KMS-11 (cell line): Measurements from ENCODE around the gene OGN.

ENCODE experiments used
- H2AFZ ChIP-seq: fragments of 200-600 bp; sonication (generic); 2 replicates; pipeline ENCODE4 v1.6.1; 2016; ENCODE audit warnings: antibody characterized with exemption, mixed run types, low read depth
- H3K27ac ChIP-seq: fragments of 200-600 bp; sonication (generic); 2 replicates; pipeline ENCODE4 v1.6.1; 2016; ENCODE audit warnings: mild to moderate bottlenecking, mixed run types
- H3K27me3 ChIP-seq: fragments of 200-600 bp; sonication (generic); 2 replicates; pipeline ENCODE4 v1.6.1; 2017; ENCODE audit warnings: mild to moderate bottlenecking, low read depth, mixed run types, moderate library complexity; ENCODE audit not compliant: insufficient read depth
- H3K36me3 ChIP-seq: fragments of 200-600 bp; sonication (generic); 2 replicates; pipeline ENCODE4 v1.6.1; 2017; ENCODE audit warnings: mild to moderate bottlenecking, mixed run types; ENCODE audit not compliant: insufficient read depth
- H3K4me1 ChIP-seq: fragments of 200-600 bp; sonication (generic); 2 replicates; pipeline ENCODE4 v1.6.1; 2016; ENCODE audit warnings: mild to moderate bottlenecking, low read depth, mixed run types; ENCODE audit not compliant: poor library complexity, severe bottlenecking
- H3K4me2 ChIP-seq: fragments of 200-600 bp; sonication (generic); 2 replicates; pipeline ENCODE4 v1.7.0; 2016; ENCODE audit warnings: mild to moderate bottlenecking, mixed run types
- H3K4me3 ChIP-seq: fragments of 200-600 bp; sonication (generic); IDR thresholded peaks from 2 replicates; pipeline ENCODE4 v1.6.1; 2017; ENCODE audit warnings: low read depth, low read length, mixed read lengths; ENCODE audit not compliant: insufficient read depth
- H3K79me2 ChIP-seq: fragments of 200-600 bp; sonication (generic); 2 replicates; pipeline ENCODE4 v1.6.1; 2016; ENCODE audit warnings: low read depth, mixed run types; ENCODE audit not compliant: insufficient read depth
- H3K9ac ChIP-seq: fragments of 200-600 bp; sonication (generic); 2 replicates; pipeline ENCODE4 v1.6.1; 2016; ENCODE audit warnings: mild to moderate bottlenecking, mixed run types
- H4K20me1 ChIP-seq: fragments of 200-600 bp; sonication (generic); 2 replicates; pipeline ENCODE4 v1.6.1; 2016; ENCODE audit warnings: mild to moderate bottlenecking, mixed run types; ENCODE audit not compliant: insufficient read depth
- TF ChIP-seq, protein P1 (sequence below): fragments of 200-600 bp; sonication (generic); conservative IDR thresholded peaks from 2 replicates; pipeline ENCODE4 v1.6.1; 2017; ENCODE audit warnings: low read depth, mild to moderate bottlenecking, antibody characterized with exemption, low read length, moderate library complexity, mixed read lengths

The OGN gene

DNA sequence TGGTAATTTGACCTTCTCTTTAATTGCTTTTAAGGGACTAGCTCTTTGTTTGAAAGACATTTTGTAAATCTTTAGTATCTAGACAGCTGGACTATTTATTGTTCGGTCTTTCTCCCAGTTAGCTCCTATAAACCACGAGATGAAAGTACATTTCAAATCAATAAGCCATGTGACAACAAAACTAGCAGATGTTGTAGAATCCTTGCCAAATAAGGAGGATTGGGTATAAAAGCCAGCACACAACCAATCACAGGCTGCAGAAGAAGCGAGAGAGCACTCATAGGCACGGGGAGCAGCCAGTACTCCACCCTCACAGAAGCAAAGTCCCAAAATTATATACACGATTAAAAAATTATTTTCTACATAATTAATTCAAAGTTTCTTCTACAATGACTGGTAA is 28.0 kb upstream of the OGN start:
- Histone ChIP-seq H4K20me1 (no peaks in the 10 kb centered on the region), H3K36me3 (no peaks in the 10 kb centered on the region), H3K79me2 (no peaks in the 10 kb centered on the region), H2AFZ (no peak overlapping the region), H3K27ac (no peak overlapping the region), H3K9ac (no peak overlapping the region), H3K4me1 (no peaks in the 10 kb centered on the region), H3K4me3 (no peak overlapping the region), H3K4me2 (no peak overlapping the region), H3K27me3 (no peaks in the 10 kb centered on the region)
- TF ChIP-seq, protein P1, sequence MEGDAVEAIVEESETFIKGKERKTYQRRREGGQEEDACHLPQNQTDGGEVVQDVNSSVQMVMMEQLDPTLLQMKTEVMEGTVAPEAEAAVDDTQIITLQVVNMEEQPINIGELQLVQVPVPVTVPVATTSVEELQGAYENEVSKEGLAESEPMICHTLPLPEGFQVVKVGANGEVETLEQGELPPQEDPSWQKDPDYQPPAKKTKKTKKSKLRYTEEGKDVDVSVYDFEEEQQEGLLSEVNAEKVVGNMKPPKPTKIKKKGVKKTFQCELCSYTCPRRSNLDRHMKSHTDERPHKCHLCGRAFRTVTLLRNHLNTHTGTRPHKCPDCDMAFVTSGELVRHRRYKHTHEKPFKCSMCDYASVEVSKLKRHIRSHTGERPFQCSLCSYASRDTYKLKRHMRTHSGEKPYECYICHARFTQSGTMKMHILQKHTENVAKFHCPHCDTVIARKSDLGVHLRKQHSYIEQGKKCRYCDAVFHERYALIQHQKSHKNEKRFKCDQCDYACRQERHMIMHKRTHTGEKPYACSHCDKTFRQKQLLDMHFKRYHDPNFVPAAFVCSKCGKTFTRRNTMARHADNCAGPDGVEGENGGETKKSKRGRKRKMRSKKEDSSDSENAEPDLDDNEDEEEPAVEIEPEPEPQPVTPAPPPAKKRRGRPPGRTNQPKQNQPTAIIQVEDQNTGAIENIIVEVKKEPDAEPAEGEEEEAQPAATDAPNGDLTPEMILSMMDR: no peak

DNA sequence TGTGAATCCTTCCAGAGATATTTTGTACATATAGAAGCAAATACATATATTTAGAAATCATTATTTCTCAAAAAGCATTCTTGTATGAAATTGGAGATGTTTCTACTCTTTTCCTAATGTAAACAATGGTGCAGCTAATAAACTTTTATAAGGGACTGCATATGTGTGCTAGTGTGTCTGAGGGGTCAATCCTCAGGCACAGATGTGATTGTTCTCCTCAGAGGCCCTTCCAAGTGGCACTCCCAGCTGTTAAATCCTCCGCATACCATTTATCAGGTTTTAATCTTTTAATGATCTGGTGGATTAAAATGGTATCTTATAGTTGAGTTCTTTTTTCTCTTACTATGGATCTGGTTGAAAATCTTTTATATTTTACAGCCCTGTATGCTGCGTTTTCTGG is 25.5 kb upstream of the OGN start:
- no peak overlapping the region for H3K9ac ChIP-seq
- TF ChIP-seq, protein P1: no peak
- no peak overlapping the region for H2AFZ ChIP-seq
- H3K27me3 ChIP-seq: no peaks in the 10 kb centered on the region
- no peaks in the 10 kb centered on the region for H3K4me1 ChIP-seq
- H3K27ac ChIP-seq: no peak overlapping the region
- H3K36me3 ChIP-seq: no peaks in the 10 kb centered on the region
- no peaks in the 10 kb centered on the region for H4K20me1 ChIP-seq
- no peak overlapping the region for H3K4me2 ChIP-seq
- H3K79me2 ChIP-seq: no peaks in the 10 kb centered on the region
- no peak overlapping the region for H3K4me3 ChIP-seq

DNA sequence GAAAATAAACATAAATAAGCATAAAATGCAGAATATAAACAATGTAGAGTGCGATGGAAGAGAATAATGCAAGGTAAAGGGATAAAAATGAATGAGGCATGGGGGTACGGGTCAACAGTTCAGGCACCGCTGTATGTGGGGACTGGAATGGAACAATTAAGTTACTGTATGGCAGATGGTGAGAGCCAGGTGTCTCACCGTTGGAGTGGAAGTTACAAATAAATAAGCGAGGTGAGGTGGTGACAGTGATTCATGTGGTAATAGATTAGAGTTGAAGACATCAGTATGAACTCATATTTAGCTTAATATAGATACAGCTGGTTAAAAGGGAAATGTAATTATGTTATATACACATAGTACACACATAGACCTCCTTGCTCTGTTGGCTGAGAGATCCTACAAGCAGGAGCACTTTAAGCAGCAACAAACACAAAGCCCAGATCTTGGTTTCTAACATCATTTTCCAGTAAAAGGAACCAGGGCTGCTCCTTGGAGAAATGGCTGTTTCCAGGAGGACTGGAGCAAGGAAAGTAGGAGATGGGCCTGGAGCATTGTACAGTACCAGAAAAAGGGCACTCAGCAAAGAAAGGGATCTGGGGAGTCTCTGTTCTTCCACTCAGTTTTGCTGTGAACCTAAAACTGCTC is 22.2 kb upstream of the OGN start:
- H4K20me1 ChIP-seq: no peaks in the 10 kb centered on the region
- H3K4me3 ChIP-seq: no peak overlapping the region
- H3K4me2 ChIP-seq: no peak overlapping the region
- H3K27me3 ChIP-seq: no peaks in the 10 kb centered on the region
- TF ChIP-seq, protein P1: no peak
- H3K27ac ChIP-seq: no peak overlapping the region
- H3K9ac ChIP-seq: no peak overlapping the region
- no peaks in the 10 kb centered on the region for H3K36me3 ChIP-seq
- no peaks in the 10 kb centered on the region for H3K79me2 ChIP-seq
- H3K4me1 ChIP-seq: peaks cover 11% of the 10 kb centered on the region
- no peak overlapping the region for H2AFZ ChIP-seq

DNA sequence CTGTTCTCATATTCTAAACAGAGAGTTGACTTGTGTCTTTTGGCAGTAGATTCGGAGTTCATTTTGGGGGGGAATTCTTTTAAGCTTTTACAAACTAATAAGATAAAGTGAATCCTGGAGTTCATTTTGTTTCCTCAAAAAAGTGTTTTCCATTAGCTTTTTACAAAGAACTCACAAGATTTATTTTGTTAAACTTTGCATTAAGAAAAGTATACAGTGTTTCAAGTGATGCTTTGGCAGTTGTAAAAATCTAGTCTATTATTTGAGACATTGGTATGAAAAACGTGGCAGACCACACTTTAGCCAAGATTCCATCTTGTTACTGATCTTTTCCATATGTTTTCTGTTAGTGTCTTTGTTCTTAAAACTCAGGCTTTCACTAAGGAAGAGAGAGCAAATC is 21.1 kb upstream of the OGN start:
- H3K4me2 ChIP-seq: no peak overlapping the region
- no peak overlapping the region for H2AFZ ChIP-seq
- no peaks in the 10 kb centered on the region for H3K27me3 ChIP-seq
- no peak overlapping the region for H3K4me3 ChIP-seq
- no peaks in the 10 kb centered on the region for H4K20me1 ChIP-seq
- no peak overlapping the region for H3K9ac ChIP-seq
- peaks cover 11% of the 10 kb centered on the region for H3K4me1 ChIP-seq
- no peak overlapping the region for H3K27ac ChIP-seq
- no peaks in the 10 kb centered on the region for H3K79me2 ChIP-seq
- no peaks in the 10 kb centered on the region for H3K36me3 ChIP-seq
- TF ChIP-seq, protein P1: no peak
